GM12878 (cell line): ENCODE measurements around the gene CPSF6. TPM values are rescaled to one million over a fixed set of nuclear protein-coding genes. Genes with fewer than 3 reads are reported as not detected.

Experiments
- ATAC-seq: fragments of 200-7000 bp; cut with Tn5 transposase; 3 replicates; pipeline ENCODE4 v1.9.1; 2020; ENCODE audit warnings: mild to moderate bottlenecking, moderate library complexity
- BruUV-seq: library from RNA; stranded (reverse); fragments of 400-500 nt; replicated peaks from 2 replicates; lab custom pipeline; 2021; lab: Mats Ljungman, UMichigan
- CTCF ChIA-PET: fragments of 300-600 bp; sonication (Branson Sonifier 250); formaldehyde crosslinking; extraction: SDS; loops from one replicate; lab custom pipeline; 2021; ENCODE audit warnings: inconsistent platforms; lab: Yijun Ruan, JAX
- POLR2A ChIA-PET: fragments of 350-600 bp; formaldehyde crosslinking; extraction: SDS; loops from one replicate; lab custom pipeline; 2021; ENCODE audit warnings: inconsistent platforms; lab: Charles Lee
- RAD21 ChIA-PET: fragments of 300-600 bp; sonication (Branson Sonifier 250); formaldehyde crosslinking; loops from one replicate; lab custom pipeline; 2023; ENCODE audit warnings: antibody characterized with exemption; ENCODE audit not compliant: unreplicated experiment; lab: Charles Lee
- SMC1A ChIA-PET: fragments of 300-600 bp; sonication (Branson Sonifier 250); formaldehyde crosslinking; loops from one replicate; lab custom pipeline; 2023; ENCODE audit not compliant: unreplicated experiment, uncharacterized antibody; lab: Charles Lee
- DNase-seq: peaks from one replicate; pipeline ENCODE4 v3.0.0-alpha.2; 2011; ENCODE audit warnings: low read depth, low spot score
- FAIRE-seq: peaks from 3 replicates; lab custom pipeline; 2011; peaks lifted over from hg19 to GRCh38; lab: Jason Lieb, UNC
- H2AFZ ChIP-seq: 2 replicates; pipeline ENCODE4 v1.6.0; 2011; ENCODE audit warnings: low read depth, low read length, control low read depth; ENCODE audit not compliant: control insufficient read depth
- H3K27ac ChIP-seq: 2 replicates; pipeline ENCODE4 v1.5.1; 2011; ENCODE audit warnings: control low read depth; ENCODE audit not compliant: control insufficient read depth, insufficient read depth
- H3K27me3 ChIP-seq, 2 experiments: replicated peaks in 1 of 2; 2 replicates each; pipeline versions ENCODE4 v1.6.0 to v1.6.1; 2011; ENCODE audit warnings: low read length in 1 of 2; ENCODE audit not compliant: control insufficient read depth in 2 of 2, insufficient read depth in 2 of 2
- H3K36me3 ChIP-seq, 2 experiments: 2 replicates each; pipeline ENCODE4 v1.5.1; 2011; ENCODE audit warnings: low read length in 1 of 2; ENCODE audit not compliant: control insufficient read depth in 2 of 2, insufficient read depth in 2 of 2
- H3K4me1 ChIP-seq: 2 replicates; pipeline ENCODE4 v1.6.1; 2011; ENCODE audit warnings: mild to moderate bottlenecking, low read length, moderate library complexity, mixed read lengths; ENCODE audit not compliant: control insufficient read depth, insufficient read depth
- H3K4me2 ChIP-seq: 2 replicates; pipeline ENCODE4 v1.6.0; 2011; ENCODE audit warnings: control low read depth; ENCODE audit not compliant: control insufficient read depth, insufficient read depth
- H3K4me3 ChIP-seq: fragments of 200-600 bp; sonication (generic); 2 replicates; pipeline ENCODE4 v1.5.1; 2016
- H3K79me2 ChIP-seq: 2 replicates; pipeline ENCODE4 v1.6.0; 2011; ENCODE audit warnings: low read length; ENCODE audit not compliant: control insufficient read depth, insufficient read depth
- H3K9ac ChIP-seq: 2 replicates; pipeline ENCODE4 v1.8.0; 2011; ENCODE audit warnings: low read length, control low read depth, mixed read lengths; ENCODE audit not compliant: control insufficient read depth, insufficient read depth
- H3K9me3 ChIP-seq: replicated peaks from 3 replicates; pipeline ENCODE4 v1.5.1; 2011; ENCODE audit warnings: mild to moderate bottlenecking, low read length; ENCODE audit not compliant: control insufficient read depth, insufficient read depth
- H4K20me1 ChIP-seq: 2 replicates; pipeline ENCODE4 v1.6.0; 2011; ENCODE audit not compliant: control insufficient read depth, insufficient read depth
- ATF3 ChIP-seq: IDR thresholded peaks from 2 replicates; pipeline ENCODE4 v1.6.1; 2011; ENCODE audit warnings: low read depth, mild to moderate bottlenecking, low read length, moderate library complexity, borderline replicate concordance; ENCODE audit errors: extremely low read depth
- CHD2 ChIP-seq: IDR thresholded peaks from 2 replicates; pipeline ENCODE4 v1.6.1; 2011; ENCODE audit warnings: low read depth, low read length, improper control_type of control experiment, borderline replicate concordance
- CREB1 ChIP-seq: IDR thresholded peaks from 2 replicates; pipeline ENCODE4 v1.6.1; 2012; ENCODE audit warnings: low read depth, mild to moderate bottlenecking, inconsistent platforms
- E4F1 ChIP-seq: fragments of 450-650 bp; IDR thresholded peaks from 2 replicates; pipeline ENCODE4 v1.6.1; 2018; ENCODE audit warnings: borderline replicate concordance, mild to moderate bottlenecking; ENCODE audit not compliant: partially characterized antibody
- EGR1 ChIP-seq, 2 experiments: IDR thresholded peaks; 1 replicate in 1 of 2; 2 replicates in 1 of 2; pipeline ENCODE4 v1.6.1; 2011 to 2012; ENCODE audit warnings: low read depth in 2 of 2, low read length in 2 of 2, borderline replicate concordance in 1 of 2, mild to moderate bottlenecking in 1 of 2, moderate library complexity in 1 of 2
- FOXM1 ChIP-seq: IDR thresholded peaks from 2 replicates; pipeline ENCODE4 v1.6.1; 2012; ENCODE audit warnings: low read depth, mild to moderate bottlenecking, inconsistent platforms, low read length, moderate library complexity
- NBN ChIP-seq: fragments of 450-650 bp; IDR thresholded peaks from 2 replicates; pipeline ENCODE4 v1.6.1; 2016
- RCOR1 ChIP-seq: conservative IDR thresholded peaks from 2 replicates; pipeline ENCODE4 v1.6.1; 2012; ENCODE audit warnings: low read depth, low read length, improper control_type of control experiment
- TARDBP ChIP-seq: IDR thresholded peaks from 2 replicates; pipeline ENCODE4 v1.6.1; 2016; ENCODE audit warnings: borderline replicate concordance
- TBL1XR1 ChIP-seq: IDR thresholded peaks from 2 replicates; pipeline ENCODE4 v1.6.1; 2012; ENCODE audit warnings: low read depth, low read length, improper control_type of control experiment
- ZNF384 ChIP-seq: IDR thresholded peaks from 2 replicates; pipeline ENCODE4 v1.6.1; 2012; ENCODE audit warnings: low read depth, mild to moderate bottlenecking, low read length, improper control_type of control experiment, borderline replicate concordance
- WGBS: methylation state at CpG from one replicate; pipeline ENCODE4 v1.1.6; 2016; ENCODE audit warnings: low lambda C conversion rate; ENCODE audit not compliant: insufficient replicate concordance, insufficient coverage; ENCODE audit errors: missing lambda C conversion rate; 5-methylcytosine and 5-hydroxymethylcytosine counted together
- in situ Hi-C: fragments of 300-500 bp; cut with MboI; formaldehyde crosslinking; loops from 9 replicates; pipeline ENCODE4 v1.14.3; 2018; ENCODE audit warnings: mixed read lengths
- intact Hi-C: fragments of 100-400 bp; cut with micrococcal nuclease; formaldehyde crosslinking; loops from one replicate; pipeline ENCODE4 v1.14.2; 2022; ENCODE audit not compliant: unreplicated experiment
- polyA plus RNA-seq, 11 experiments: library from polyadenylated mRNA; depleted of rRNA in 4 of 11; unstranded in 6 of 11; stranded (reverse) in 5 of 11; fragments of >200 nt; fragmentation: Nextera tagmentation in 4 of 11; fragmentation: Illumina TruSeq in 1 of 11; extraction: Ambion mirVana in 4 of 11; extraction: Trizol in 1 of 11; gene quantifications; 1 replicate in 1 of 11; 2 replicates in 10 of 11; pipeline versions ENCODE4 v1.2.1 to v1.2.3, GENCODE V29; 2011 to 2016; ENCODE audit warnings: inconsistent platforms in 2 of 11, missing spikeins in 2 of 11, low read depth in 1 of 11
- total RNA-seq, 4 experiments: library from RNA; depleted of rRNA in 3 of 4; stranded (reverse); fragments of >200 nt in 3 of 4; fragmentation: Illumina TruSeq in 1 of 4; extraction: Trizol in 1 of 4; gene quantifications; 2 replicates each; pipeline versions ENCODE4 v1.2.1 to v1.2.3, GENCODE V29; 2013 to 2021
- TF ChIP-seq, protein P1 (sequence below): fragments of 450-650 bp; IDR thresholded peaks from 2 replicates; pipeline ENCODE4 v1.6.1; 2017; ENCODE audit warnings: mild to moderate bottlenecking, moderate library complexity
- TF ChIP-seq, protein P2 (sequence below): fragments of 450-650 bp; formaldehyde crosslinking; IDR thresholded peaks from 2 replicates; pipeline ENCODE4 v1.4.0; 2022; ENCODE audit warnings: mild to moderate bottlenecking, moderate library complexity

Gene CPSF6
- total and polyA plus RNA-seq, 10 of the 15 experiments (the other 5 are each of a cell fraction or from before 2014, with no cell fraction given), result 40.9 to 150 (median 79.1) TPM

- CTCF ChIA-PET, result interaction anchor here (0.9 to 1.1 kb wide), 2 partner anchors 14 to 17 kb away, joined by 3 read pairs; no protein-coding TSS in a partner anchor
- no TSS peak for BruUV-seq
Observed at GRCh38 chr12:69210661-69211060, 28.7 kb upstream of the CPSF6 start.

More at GRCh38 chr12:69210661-69211060, 28.7 kb upstream of the CPSF6 start:
- DNase-seq (no peak), FAIRE-seq (no peak), ATAC-seq (no peak)
- H3K9ac ChIP-seq, result no peak overlapping the region
- intact Hi-C loops (no loop called here), in situ Hi-C loops (no loop called here)
- no peaks in the 10 kb centered on the region for H3K4me1 ChIP-seq
- H3K4me3 ChIP-seq, result no peak overlapping the region
- no peaks in the 10 kb centered on the region for H4K20me1 ChIP-seq
- H3K9me3 ChIP-seq, result peaks cover 7% of the 10 kb centered on the region; the same call in 2 of the 3 replicates
- POLR2A ChIA-PET, result no interaction called here
- 56% methylated on average over 3 of the region's 3 CpGs for WGBS
- no peak overlapping the region for H3K27ac ChIP-seq
- no peaks in the 10 kb centered on the region for H3K79me2 ChIP-seq
- SMC1A ChIA-PET, result interaction anchor here (0.7 kb wide), 1 partner anchor 186 kb away, joined by 3 read pairs; no protein-coding TSS in a partner anchor
- RAD21 ChIA-PET, result no interaction called here
- no peaks in the 10 kb centered on the region for H3K36me3 ChIP-seq
- H3K27me3 ChIP-seq, result no peaks in the 10 kb centered on the region
- no peak overlapping the region for H3K4me2 ChIP-seq
- TF ChIP-seq E4F1, result no peak
- TF ChIP-seq, protein P1, sequence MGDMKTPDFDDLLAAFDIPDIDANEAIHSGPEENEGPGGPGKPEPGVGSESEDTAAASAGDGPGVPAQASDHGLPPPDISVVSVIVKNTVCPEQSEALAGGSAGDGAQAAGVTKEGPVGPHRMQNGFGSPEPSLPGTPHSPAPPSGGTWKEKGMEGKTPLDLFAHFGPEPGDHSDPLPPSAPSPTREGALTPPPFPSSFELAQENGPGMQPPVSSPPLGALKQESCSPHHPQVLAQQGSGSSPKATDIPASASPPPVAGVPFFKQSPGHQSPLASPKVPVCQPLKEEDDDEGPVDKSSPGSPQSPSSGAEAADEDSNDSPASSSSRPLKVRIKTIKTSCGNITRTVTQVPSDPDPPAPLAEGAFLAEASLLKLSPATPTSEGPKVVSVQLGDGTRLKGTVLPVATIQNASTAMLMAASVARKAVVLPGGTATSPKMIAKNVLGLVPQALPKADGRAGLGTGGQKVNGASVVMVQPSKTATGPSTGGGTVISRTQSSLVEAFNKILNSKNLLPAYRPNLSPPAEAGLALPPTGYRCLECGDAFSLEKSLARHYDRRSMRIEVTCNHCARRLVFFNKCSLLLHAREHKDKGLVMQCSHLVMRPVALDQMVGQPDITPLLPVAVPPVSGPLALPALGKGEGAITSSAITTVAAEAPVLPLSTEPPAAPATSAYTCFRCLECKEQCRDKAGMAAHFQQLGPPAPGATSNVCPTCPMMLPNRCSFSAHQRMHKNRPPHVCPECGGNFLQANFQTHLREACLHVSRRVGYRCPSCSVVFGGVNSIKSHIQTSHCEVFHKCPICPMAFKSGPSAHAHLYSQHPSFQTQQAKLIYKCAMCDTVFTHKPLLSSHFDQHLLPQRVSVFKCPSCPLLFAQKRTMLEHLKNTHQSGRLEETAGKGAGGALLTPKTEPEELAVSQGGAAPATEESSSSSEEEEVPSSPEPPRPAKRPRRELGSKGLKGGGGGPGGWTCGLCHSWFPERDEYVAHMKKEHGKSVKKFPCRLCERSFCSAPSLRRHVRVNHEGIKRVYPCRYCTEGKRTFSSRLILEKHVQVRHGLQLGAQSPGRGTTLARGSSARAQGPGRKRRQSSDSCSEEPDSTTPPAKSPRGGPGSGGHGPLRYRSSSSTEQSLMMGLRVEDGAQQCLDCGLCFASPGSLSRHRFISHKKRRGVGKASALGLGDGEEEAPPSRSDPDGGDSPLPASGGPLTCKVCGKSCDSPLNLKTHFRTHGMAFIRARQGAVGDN, result no peak
- no peak for TF ChIP-seq CREB1
- TF ChIP-seq NBN, result no peak
- TF ChIP-seq EGR1 (IDR thresholded peaks at IDR 0.05; ENCODE audit: borderline replicate concordance in 1 of 2, low read depth in 2 of 2, low read length in 2 of 2), result no peak
- no peak for TF ChIP-seq TARDBP
- TF ChIP-seq ATF3, result no peak
- TF ChIP-seq CHD2, result no peak
- TF ChIP-seq RCOR1, result no peak
- TF ChIP-seq FOXM1, result no peak
- no peak for TF ChIP-seq ZNF384
- TF ChIP-seq, protein P2, sequence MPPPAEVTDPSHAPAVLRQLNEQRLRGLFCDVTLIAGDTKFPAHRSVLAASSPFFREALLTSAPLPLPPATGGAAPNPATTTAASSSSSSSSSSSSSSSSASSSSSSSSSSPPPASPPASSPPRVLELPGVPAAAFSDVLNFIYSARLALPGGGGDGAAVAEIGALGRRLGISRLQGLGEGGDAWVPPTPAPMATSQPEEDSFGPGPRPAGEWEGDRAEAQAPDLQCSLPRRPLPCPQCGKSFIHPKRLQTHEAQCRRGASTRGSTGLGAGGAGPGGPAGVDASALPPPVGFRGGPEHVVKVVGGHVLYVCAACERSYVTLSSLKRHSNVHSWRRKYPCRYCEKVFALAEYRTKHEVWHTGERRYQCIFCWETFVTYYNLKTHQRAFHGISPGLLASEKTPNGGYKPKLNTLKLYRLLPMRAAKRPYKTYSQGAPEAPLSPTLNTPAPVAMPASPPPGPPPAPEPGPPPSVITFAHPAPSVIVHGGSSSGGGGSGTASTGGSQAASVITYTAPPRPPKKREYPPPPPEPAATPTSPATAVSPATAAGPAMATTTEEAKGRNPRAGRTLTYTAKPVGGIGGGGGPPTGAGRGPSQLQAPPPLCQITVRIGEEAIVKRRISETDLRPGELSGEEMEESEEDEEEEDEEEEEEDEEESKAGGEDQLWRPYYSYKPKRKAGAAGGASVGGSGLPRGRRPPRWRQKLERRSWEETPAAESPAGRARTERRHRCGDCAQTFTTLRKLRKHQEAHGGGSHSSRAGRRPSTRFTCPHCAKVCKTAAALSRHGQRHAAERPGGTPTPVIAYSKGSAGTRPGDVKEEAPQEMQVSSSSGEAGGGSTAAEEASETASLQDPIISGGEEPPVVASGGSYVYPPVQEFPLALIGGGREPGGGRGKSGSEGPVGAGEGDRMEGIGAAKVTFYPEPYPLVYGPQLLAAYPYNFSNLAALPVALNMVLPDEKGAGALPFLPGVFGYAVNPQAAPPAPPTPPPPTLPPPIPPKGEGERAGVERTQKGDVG (CRISPR knock-in tag), result no peak
- no peak for TF ChIP-seq TBL1XR1
- no peak overlapping the region for H2AFZ ChIP-seq
